Heart left ventricle (tissue), 16 donors: Measurements from ENCODE around the gene MACO1. TPM values are rescaled to one million over a fixed set of nuclear protein-coding genes. Genes with fewer than 3 reads are reported as not detected.
"Not testable (repeated sequence)": the region's sequence is repeated elsewhere in the genome, so short reads cannot be mapped to it uniquely, and the experiment has no call there.

ENCODE experiments used
- ATAC-seq, 4 donors: fragments of 200-7000 bp; cut with Tn5 transposase; one replicate each; pipeline ENCODE4 v1.9.1; 2020 to 2022; ENCODE audit warnings: moderate library complexity in 4 of 4, mild to moderate bottlenecking in 3 of 4, moderate number of reproducible peaks in 1 of 4
- DNase-seq, 5 donors: peaks; one replicate each; pipeline ENCODE4 v3.0.0-alpha.2; 2020
- H3K27ac ChIP-seq, 12 donors: fragments of 200-600 bp; sonication (generic) in 4 of 12; one replicate each; pipeline versions ENCODE4 v1.5.0 to v1.8.0; 2016 to 2022; ENCODE audit warnings: mild to moderate bottlenecking in 2 of 12
- H3K27me3 ChIP-seq, 9 donors: fragments of 200-600 bp; sonication (generic) in 2 of 9; one replicate each; pipeline versions ENCODE4 v1.5.1 to v1.8.0; 2016 to 2022; ENCODE audit warnings: mild to moderate bottlenecking in 3 of 9
- H3K36me3 ChIP-seq, 9 donors: fragments of 200-600 bp; sonication (generic) in 2 of 9; one replicate each; pipeline versions ENCODE4 v1.5.0 to v1.8.0; 2018 to 2022; ENCODE audit warnings: mild to moderate bottlenecking in 2 of 9
- H3K4me1 ChIP-seq, 12 donors: fragments of 200-600 bp; sonication (generic) in 4 of 12; one replicate each; pipeline versions ENCODE4 v1.5.0 to v1.8.0; 2016 to 2022; ENCODE audit warnings: mild to moderate bottlenecking in 3 of 12
- H3K4me3 ChIP-seq, 12 donors: fragments of 200-600 bp; sonication (generic) in 4 of 12; one replicate each; pipeline versions ENCODE4 v1.5.0 to v1.8.0; 2017 to 2022; ENCODE audit warnings: mild to moderate bottlenecking in 9 of 12, moderate library complexity in 4 of 12
- H3K9me3 ChIP-seq, 12 donors: fragments of 200-600 bp; sonication (generic) in 4 of 12; one replicate each; pipeline versions ENCODE4 v1.5.0 to v1.8.0; 2016 to 2022; ENCODE audit warnings: mild to moderate bottlenecking in 1 of 12
- POLR2A ChIP-seq, 2 donors: fragments of 450-650 bp; IDR thresholded peaks; one replicate each; pipeline ENCODE4 v1.6.1; 2017; ENCODE audit warnings: antibody characterized with exemption in 2 of 2, mild to moderate bottlenecking in 2 of 2, moderate library complexity in 2 of 2
- WGBS, 4 donors: extraction: QIAGEN DNeasy Blood & Tissue Kit in 2 of 4; methylation state at CpG; one replicate each; pipeline versions ENCODE4 v1.1.5 to v1.1.7; 2013 to 2018; 5-methylcytosine and 5-hydroxymethylcytosine counted together
- intact Hi-C, 10 donors: fragments of 100-400 bp; cut with DNase I; formaldehyde crosslinking; loops; one replicate each; pipeline versions ENCODE4 v1.11.1 to v1.14.2; 2022
- polyA plus RNA-seq, 2 donors: library from polyadenylated mRNA; stranded (reverse); fragments of 200-250 nt; gene quantifications; one replicate each; pipeline ENCODE4 v1.2.3, GENCODE V29; 2013
- total RNA-seq, 9 donors: library from RNA; depleted of rRNA in 2 of 9; stranded (reverse); fragments of >200 nt in 2 of 9; fragmentation: NEBNext Ultra II Directional in 3 of 9; extraction: Animal tissue kit (Norgen Biotek cat#: 25700) in 3 of 9; gene quantifications; one replicate each; pipeline versions ENCODE4 v1.1.0 to v1.2.4, GENCODE V29; 2016 to 2023
- TF ChIP-seq, protein P1 (sequence below), 12 donors: fragments of 200-600 bp; sonication (generic) in 4 of 12; IDR thresholded peaks; one replicate each; pipeline versions ENCODE4 v1.5.0 to v1.8.0; 2018 to 2022; ENCODE audit warnings: antibody characterized with exemption in 12 of 12, mild to moderate bottlenecking in 5 of 12
- donor health status: ischemic (EF 13 %, LVEDD 7.1; RV severe dilation, severe dysfunction).
- donor health status: healthy with polysubstance abuse.
- donor health status: DM: no; HTN: yes; CAD: no.
- donor health status: DM: no; HTN: no; CAD: no.
- donor health status: ischemic (EF 25% LVEDD 6.9; RV normal size, moderate dysfunction).
- donor health status: ischemic (EF 25% LVEDD 5.7; RV mildly dilated, moderate dysfunction).
- donor health status: healthy.
- donor health status: DM: yes; HTN: yes; CAD: no.
- donor health status: ischemic (EF 35%, LVEDD 5.7; RV mildly dilated, moderate dysfunction).
- donor health status: nonischemic (EF 11% LVEDD 7.7; RV severe dilation, severe dysfunction).
- donor health status: DM: yes; HTN: yes; CAD: no.
- donor health status: PGD.
- donor health status: ischemic (EF 29% LVEDD 5.4; RV normal size, mild dysfunction).
- donor health status: nonischemic (EF 23%, LVEDD 6.1; RV moderate dilation, normal function).

The MACO1 gene
- total and polyA plus RNA-seq, 11 donors = 5.8 to 21.0 (median 14.0) TPM

DNA sequence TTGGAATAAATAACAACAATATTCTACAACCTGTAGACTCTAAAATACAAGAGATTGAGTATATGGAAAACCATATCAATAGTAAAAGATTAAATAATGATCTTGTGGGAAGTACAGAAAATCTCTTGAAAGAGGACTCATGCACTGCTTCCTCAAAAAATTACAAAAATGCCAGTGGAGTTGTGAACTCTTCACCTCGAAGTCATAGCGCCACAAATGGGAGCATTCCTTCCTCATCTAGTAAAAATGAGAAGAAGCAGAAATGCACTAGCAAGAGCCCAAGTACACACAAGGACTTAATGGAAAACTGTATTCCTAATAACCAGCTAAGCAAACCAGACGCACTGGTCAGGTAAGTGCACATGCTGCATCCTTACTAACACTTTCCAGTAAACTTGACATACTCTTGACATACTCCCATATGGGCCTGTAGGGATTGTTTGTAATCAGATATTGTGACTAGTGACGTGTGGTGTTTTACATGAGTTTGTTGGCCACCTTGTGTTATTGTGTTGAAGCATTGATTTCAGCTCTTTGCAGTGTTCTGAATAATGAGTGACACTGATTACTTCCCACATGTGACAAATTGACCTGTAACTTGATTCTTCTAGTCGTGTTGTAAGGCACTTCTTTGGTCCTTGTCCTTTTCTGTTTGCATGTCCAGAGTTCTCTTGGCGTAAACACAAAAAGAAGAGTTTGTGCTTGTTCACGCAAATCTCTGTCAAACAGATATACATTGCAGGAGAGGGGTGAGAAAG, 28.0 kb downstream of the MACO1 start:
- TF ChIP-seq POLR2A (IDR thresholded peaks at IDR 0.05) = no peak
- TF ChIP-seq, protein P1, sequence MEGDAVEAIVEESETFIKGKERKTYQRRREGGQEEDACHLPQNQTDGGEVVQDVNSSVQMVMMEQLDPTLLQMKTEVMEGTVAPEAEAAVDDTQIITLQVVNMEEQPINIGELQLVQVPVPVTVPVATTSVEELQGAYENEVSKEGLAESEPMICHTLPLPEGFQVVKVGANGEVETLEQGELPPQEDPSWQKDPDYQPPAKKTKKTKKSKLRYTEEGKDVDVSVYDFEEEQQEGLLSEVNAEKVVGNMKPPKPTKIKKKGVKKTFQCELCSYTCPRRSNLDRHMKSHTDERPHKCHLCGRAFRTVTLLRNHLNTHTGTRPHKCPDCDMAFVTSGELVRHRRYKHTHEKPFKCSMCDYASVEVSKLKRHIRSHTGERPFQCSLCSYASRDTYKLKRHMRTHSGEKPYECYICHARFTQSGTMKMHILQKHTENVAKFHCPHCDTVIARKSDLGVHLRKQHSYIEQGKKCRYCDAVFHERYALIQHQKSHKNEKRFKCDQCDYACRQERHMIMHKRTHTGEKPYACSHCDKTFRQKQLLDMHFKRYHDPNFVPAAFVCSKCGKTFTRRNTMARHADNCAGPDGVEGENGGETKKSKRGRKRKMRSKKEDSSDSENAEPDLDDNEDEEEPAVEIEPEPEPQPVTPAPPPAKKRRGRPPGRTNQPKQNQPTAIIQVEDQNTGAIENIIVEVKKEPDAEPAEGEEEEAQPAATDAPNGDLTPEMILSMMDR (IDR thresholded peaks at IDR 0.05) = no peak
- peaks cover 0 to 38% (median 22%) of the 10 kb centered on the region in 12 donors for H3K4me1 ChIP-seq
- no peak for DNase-seq
- peaks cover 0 to 71% (median 61%) of the 10 kb centered on the region in 9 donors for H3K36me3 ChIP-seq
- H3K4me3 ChIP-seq = no peak overlapping the region
- ATAC-seq = no peak
- no peaks in the 10 kb centered on the region for H3K27me3 ChIP-seq
- 79 to 84% (median 81%) methylated on average over 7 of the region's 7 CpGs for WGBS, 4 donors
- no peaks in the 10 kb centered on the region for H3K9me3 ChIP-seq
- H3K27ac ChIP-seq = no peak overlapping the region
- intact Hi-C loops = no loop called here

DNA sequence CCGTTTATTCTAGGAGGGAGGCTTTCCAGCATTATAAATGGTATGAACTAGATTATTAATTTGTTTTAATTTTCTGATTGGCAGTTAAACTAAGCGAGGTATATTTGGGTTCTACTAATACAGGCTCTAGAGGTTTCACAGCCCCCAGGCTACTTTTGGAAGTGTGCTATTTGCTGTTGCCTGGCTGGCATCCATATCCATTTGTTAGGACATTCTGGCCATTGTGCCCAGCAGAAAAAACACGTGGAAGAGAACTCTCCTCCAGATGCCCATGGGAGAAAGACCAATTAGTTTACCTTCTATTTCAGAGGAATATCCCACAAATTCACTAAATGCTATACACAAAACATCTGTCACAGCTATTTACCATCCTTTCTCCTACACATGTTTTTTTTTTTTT, 29.3 kb downstream of the MACO1 start:
- H3K36me3 ChIP-seq = peaks cover 0 to 59% (median 52%) of the 10 kb centered on the region in 9 donors
- TF ChIP-seq, protein P1 (IDR thresholded peaks at IDR 0.05) = no peak
- no peak for TF ChIP-seq POLR2A (IDR thresholded peaks at IDR 0.05)
- intact Hi-C loops = no loop called here
- no peaks in the 10 kb centered on the region for H3K9me3 ChIP-seq
- WGBS, 4 donors = 47 to 56% (median 50%) methylated on average over 3 of the region's 3 CpGs
- DNase-seq (peak in 4 of 5 donors; percentile 25 to 48 (median 35)), ATAC-seq (peak; percentile 69 to 81 (median 78))
- no peak overlapping the region for H3K4me3 ChIP-seq
- peaks cover 0 to 39% (median 22%) of the 10 kb centered on the region in 12 donors for H3K4me1 ChIP-seq
- H3K27ac ChIP-seq = peak overlapping the region in 10 of 12 donors; percentile 27 to 65 (median 48)
- H3K27me3 ChIP-seq = no peaks in the 10 kb centered on the region

DNA sequence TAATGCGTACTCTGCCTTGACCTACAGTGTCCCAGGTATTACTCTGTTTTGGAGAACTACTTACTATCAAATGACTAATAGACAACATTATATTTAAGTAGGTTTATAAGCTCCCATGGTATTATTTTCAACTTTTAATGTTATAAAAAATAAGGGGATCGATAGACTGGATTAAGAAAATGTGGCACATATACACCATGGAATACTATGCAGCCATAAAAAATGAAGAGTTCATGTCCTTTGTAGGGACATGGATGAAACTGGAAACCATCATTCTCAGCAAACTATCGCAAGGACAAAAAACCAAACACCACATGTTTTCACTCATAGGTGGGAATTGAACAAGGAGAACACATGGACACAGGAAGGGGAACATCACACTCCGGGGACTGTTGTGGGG, 30.1 kb downstream of the MACO1 start:
- Histone ChIP-seq H3K36me3 (peaks cover 0 to 57% (median 46%) of the 10 kb centered on the region in 9 donors), H3K4me1 (peaks cover 0 to 39% (median 22%) of the 10 kb centered on the region in 12 donors), H3K27ac (peak overlapping the region in 6 of 12 donors; percentile 26 to 65 (median 38))
- H3K4me3 ChIP-seq, DNase-seq, H3K9me3 ChIP-seq, intact Hi-C loops, H3K27me3 ChIP-seq, ATAC-seq: not testable (repeated sequence)
- WGBS, 4 donors = 72 to 90% (median 85%) methylated on average over 4 of the region's 4 CpGs

DNA sequence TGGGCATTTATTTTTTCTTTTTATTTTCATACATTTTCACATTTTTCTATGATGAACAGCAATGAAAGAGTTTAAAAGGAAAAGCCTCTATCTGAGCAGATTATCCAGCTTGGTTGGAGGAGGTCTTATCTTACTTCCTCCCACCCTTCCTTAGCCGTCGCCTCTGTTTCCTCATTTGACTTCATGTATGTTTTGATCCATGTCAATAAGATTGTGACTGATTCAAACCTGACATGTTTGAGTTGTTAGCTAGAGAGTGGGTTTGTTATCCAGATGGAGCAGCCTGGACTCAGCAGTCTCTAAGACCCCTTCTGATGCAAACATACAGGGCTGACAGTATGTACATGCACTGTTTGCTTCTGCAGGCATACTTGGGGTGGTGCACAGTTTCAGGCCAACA, 31.2 kb downstream of the MACO1 start:
- no peak for TF ChIP-seq POLR2A (IDR thresholded peaks at IDR 0.05)
- TF ChIP-seq, protein P1 (IDR thresholded peaks at IDR 0.05) = no peak
- DNase-seq = no peak
- Histone ChIP-seq H3K4me1 (peaks cover 0 to 39% (median 22%) of the 10 kb centered on the region in 12 donors), H3K4me3 (no peak overlapping the region), H3K9me3 (no peaks in the 10 kb centered on the region), H3K27me3 (no peaks in the 10 kb centered on the region), H3K36me3 (peaks cover 0 to 47% (median 36%) of the 10 kb centered on the region in 9 donors), H3K27ac (no peak overlapping the region)
- ATAC-seq = peak in 1 of 4 donors; percentile 17
- 29 to 45% (median 37%) methylated on average over 2 of the region's 2 CpGs for WGBS, 4 donors
- intact Hi-C loops = no loop called here
